HUES48 (cell line): ENCODE results near the gene TNRC18.
A peak's percentile ranks its signal among the peaks of the same experiment; 100 is the strongest.

Experiments used
- H3K27ac ChIP-seq: one replicate; pipeline ENCODE4 v1.7.0; 2013; ENCODE audit warnings: low read depth, low read length, inconsistent platforms
- H3K27me3 ChIP-seq: 2 replicates; pipeline ENCODE4 v1.6.1; 2013; ENCODE audit warnings: mild to moderate bottlenecking, low read length; ENCODE audit not compliant: control insufficient read depth, insufficient read depth
- H3K36me3 ChIP-seq: 2 replicates; pipeline ENCODE4 v1.6.1; 2013; ENCODE audit warnings: low read length; ENCODE audit not compliant: control insufficient read depth, insufficient read depth
- H3K4me1 ChIP-seq: 2 replicates; pipeline ENCODE4 v1.6.1; 2013; ENCODE audit warnings: mild to moderate bottlenecking, low read length; ENCODE audit not compliant: control insufficient read depth, insufficient read depth
- H3K4me3 ChIP-seq: 2 replicates; pipeline ENCODE4 v1.5.1; 2013; ENCODE audit warnings: mild to moderate bottlenecking, low read depth, low read length
- H3K9ac ChIP-seq: 2 replicates; pipeline ENCODE4 v1.6.1; 2013; ENCODE audit warnings: mild to moderate bottlenecking, low read depth, low read length, moderate library complexity
- H3K9me3 ChIP-seq: 2 replicates; pipeline ENCODE4 v1.6.1; 2013; ENCODE audit warnings: low read length; ENCODE audit not compliant: control insufficient read depth, insufficient read depth

The TNRC18 gene

GRCh38 chr7:5450549-5451327 is 27.1 kb upstream of the TNRC18 start:
- Histone ChIP-seq H3K4me3 (no peak overlapping the region; the same call in 1 of the 2 replicates), H3K27ac (no peak overlapping the region), H3K36me3 (no peaks in the 10 kb centered on the region), H3K4me1 (peaks cover 10% of the 10 kb centered on the region; the same call in 1 of the 2 replicates), H3K9ac (no peak overlapping the region), H3K27me3 (no peaks in the 10 kb centered on the region; the same call in 1 of the 2 replicates), H3K9me3 (no peaks in the 10 kb centered on the region)

DNA sequence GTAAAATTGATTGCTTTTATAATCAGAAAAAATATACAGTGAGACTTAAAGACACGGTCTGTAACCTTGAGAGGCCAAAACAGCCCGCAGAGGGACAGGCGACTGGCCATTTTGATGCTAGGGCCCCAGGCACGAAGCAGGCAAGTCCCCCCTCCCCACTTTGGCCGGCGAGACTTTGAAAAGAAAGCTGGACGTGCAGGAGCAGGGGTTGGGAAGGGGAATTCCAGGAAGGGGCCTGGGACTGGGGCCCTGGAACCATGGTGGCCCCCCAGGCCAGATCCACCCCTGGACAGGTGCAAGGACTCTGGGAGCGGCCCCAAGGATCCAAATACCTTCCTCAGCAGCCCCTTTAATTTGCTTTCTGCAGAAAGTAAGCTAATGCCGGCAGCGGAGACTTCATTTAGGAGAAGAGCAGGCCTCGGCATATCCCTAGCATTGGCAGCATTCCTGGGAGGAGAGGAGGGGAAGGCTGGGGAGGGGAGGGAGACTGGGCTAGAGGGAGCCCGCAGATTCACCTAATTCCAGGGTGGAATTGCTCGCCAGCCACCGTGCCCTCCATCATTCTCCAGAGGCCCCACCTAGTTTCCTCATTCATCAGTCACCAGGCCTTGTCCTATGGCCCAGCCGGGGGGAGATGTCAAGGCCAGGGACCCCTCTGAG is 24.9 kb upstream of the TNRC18 start:
- H3K9me3 ChIP-seq, result no peaks in the 10 kb centered on the region
- no peaks in the 10 kb centered on the region for H3K36me3 ChIP-seq
- peaks cover 10% of the 10 kb centered on the region; the same call in 1 of the 2 replicates for H3K4me1 ChIP-seq
- H3K4me3 ChIP-seq, result no peak overlapping the region
- peak overlapping the region; percentile 47 for H3K27ac ChIP-seq
- no peak overlapping the region for H3K9ac ChIP-seq
- H3K27me3 ChIP-seq, result no peaks in the 10 kb centered on the region; the same call in 1 of the 2 replicates

GRCh38 chr7:5445981-5446594 is 22.5 kb upstream of the TNRC18 start:
- no peak overlapping the region for H3K4me3 ChIP-seq
- H3K4me1 ChIP-seq, result peaks cover 10% of the 10 kb centered on the region; the same call in 1 of the 2 replicates
- no peaks in the 10 kb centered on the region for H3K36me3 ChIP-seq
- H3K9ac ChIP-seq, result no peak overlapping the region
- no peak overlapping the region for H3K27ac ChIP-seq
- H3K27me3 ChIP-seq, result no peaks in the 10 kb centered on the region; the same call in 1 of the 2 replicates
- no peaks in the 10 kb centered on the region for H3K9me3 ChIP-seq

- no peaks in the 10 kb centered on the region for H3K9me3 ChIP-seq
- H3K27ac ChIP-seq, result no peak overlapping the region
- H3K27me3 ChIP-seq, result no peaks in the 10 kb centered on the region; the same call in 1 of the 2 replicates
- H3K9ac ChIP-seq, result no peak overlapping the region
- H3K4me1 ChIP-seq, result 0 out of 2 replicates have a peak, but pooled peaks cover 4% of the 10 kb centered on the region
- no peak overlapping the region for H3K4me3 ChIP-seq
- H3K36me3 ChIP-seq, result no peaks in the 10 kb centered on the region
Measured at GRCh38 chr7:5443678-5444077, 20.0 kb upstream of the TNRC18 start.

- Histone ChIP-seq H3K9me3 (no peaks in the 10 kb centered on the region), H3K27me3 (no peaks in the 10 kb centered on the region; the same call in 1 of the 2 replicates), H3K27ac (no peak overlapping the region), H3K36me3 (no peaks in the 10 kb centered on the region), H3K9ac (no peak overlapping the region), H3K4me1 (no peaks in the 10 kb centered on the region), H3K4me3 (no peak overlapping the region)
Measured at GRCh38 chr7:5442757-5443305, 19.2 kb upstream of the TNRC18 start.

GRCh38 chr7:5441840-5442503 is 18.3 kb upstream of the TNRC18 start:
- Histone ChIP-seq H3K9me3 (peaks cover 5% of the 10 kb centered on the region; the same call in 1 of the 2 replicates), H3K4me3 (no peak overlapping the region), H3K36me3 (no peaks in the 10 kb centered on the region), H3K27me3 (no peaks in the 10 kb centered on the region; the same call in 1 of the 2 replicates), H3K27ac (no peak overlapping the region), H3K9ac (no peak overlapping the region), H3K4me1 (no peaks in the 10 kb centered on the region)

DNA sequence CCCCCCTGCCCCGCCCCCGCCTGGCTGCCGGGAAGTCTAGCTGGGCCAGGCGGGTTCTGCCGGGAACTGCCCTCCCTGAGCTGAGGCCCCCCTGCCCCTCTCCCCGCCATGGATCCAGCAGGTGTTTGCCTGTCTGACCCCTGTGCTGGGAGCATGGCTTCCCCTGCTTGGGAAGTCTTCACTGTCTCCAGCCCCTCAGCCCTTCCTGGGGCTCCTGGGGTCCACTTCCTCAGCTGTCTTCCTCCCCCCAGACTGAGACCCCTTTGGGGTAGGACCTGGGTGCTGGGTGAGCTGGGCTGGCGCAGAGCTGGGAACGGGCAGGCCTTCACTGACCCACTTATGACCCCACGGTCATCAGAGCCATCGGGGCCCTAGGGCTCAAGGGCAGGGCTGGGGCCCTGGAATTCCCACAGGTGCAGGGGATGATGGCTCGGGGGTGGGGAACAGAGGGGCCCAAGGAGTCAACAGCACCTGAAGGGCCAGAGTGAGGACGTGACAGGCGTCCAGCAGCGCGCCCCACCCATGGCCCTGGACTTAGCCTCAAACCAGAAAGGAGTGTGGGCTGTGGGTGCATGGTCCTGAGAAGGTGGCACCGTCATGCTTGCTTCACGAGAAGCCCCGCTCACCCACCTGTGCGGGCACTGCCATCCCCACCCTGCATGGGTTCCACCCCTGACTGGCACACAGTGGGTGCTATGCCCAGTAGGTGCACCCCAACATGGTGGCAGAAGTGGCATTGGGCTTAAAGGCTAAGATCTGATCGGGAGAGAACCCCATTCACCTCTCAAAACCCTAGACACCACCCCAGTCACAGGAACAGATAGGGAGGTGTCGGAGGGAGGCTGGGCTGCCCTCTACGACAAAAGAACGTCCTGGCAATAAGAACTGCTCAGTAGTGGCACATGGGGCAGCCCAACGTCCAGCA is 16.2 kb upstream of the TNRC18 start:
- no peaks in the 10 kb centered on the region for H3K4me1 ChIP-seq
- H3K36me3 ChIP-seq, result no peaks in the 10 kb centered on the region
- H3K4me3 ChIP-seq, result no peak overlapping the region
- H3K9ac ChIP-seq, result no peak overlapping the region
- no peaks in the 10 kb centered on the region for H3K27me3 ChIP-seq
- H3K9me3 ChIP-seq, result peaks cover 5% of the 10 kb centered on the region
- H3K27ac ChIP-seq, result no peak overlapping the region

- H3K4me1 ChIP-seq, result no peaks in the 10 kb centered on the region
- H3K9me3 ChIP-seq, result peaks cover 5% of the 10 kb centered on the region
- no peaks in the 10 kb centered on the region for H3K27me3 ChIP-seq
- H3K9ac ChIP-seq, result no peak overlapping the region
- H3K27ac ChIP-seq, result no peak overlapping the region
- H3K36me3 ChIP-seq, result no peaks in the 10 kb centered on the region
- H3K4me3 ChIP-seq, result no peak overlapping the region
Measured at GRCh38 chr7:5439209-5439571, 15.6 kb upstream of the TNRC18 start.

DNA sequence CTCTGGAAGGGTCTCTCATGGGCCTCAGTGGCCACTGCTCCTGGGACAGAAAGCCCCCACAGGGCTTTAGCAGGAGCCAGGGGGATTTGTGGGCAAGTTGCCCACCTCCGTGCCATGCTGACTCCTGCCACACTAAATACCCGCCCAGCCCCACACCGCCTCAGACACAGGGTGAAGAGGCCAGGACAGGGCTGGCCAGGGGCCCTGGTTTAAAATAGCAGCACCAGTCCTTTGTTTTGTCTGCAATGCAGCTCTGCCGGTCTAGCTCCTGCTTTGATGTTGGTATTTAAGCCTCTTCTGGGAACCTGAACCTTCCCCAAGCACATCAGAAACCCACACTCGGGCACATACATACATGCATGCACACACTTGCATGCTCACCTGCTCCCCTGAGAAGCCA is 14.4 kb upstream of the TNRC18 start:
- peaks cover 5% of the 10 kb centered on the region for H3K9me3 ChIP-seq
- no peak overlapping the region for H3K9ac ChIP-seq
- no peaks in the 10 kb centered on the region for H3K27me3 ChIP-seq
- no peaks in the 10 kb centered on the region for H3K4me1 ChIP-seq
- no peak overlapping the region for H3K27ac ChIP-seq
- no peak overlapping the region for H3K4me3 ChIP-seq
- H3K36me3 ChIP-seq, result no peaks in the 10 kb centered on the region
